C4-2B (cell line): ENCODE measurements around the gene SPRN.
"Not testable (repeated sequence)": the region's sequence is repeated elsewhere in the genome, so short reads cannot be mapped to it uniquely, and the experiment has no call there.

Experiments
- H3K27ac ChIP-seq: fragments of 450-650 bp; 2 replicates; pipeline ENCODE4 v1.5.1; 2017
- ZFX ChIP-seq: fragments of 450-650 bp; IDR thresholded peaks from 2 replicates; pipeline ENCODE4 v1.6.1; 2017
- TF ChIP-seq, protein P1 (sequence below): fragments of 450-650 bp; conservative IDR thresholded peaks from 2 replicates; pipeline ENCODE4 v1.5.1; 2017; ENCODE audit warnings: mild to moderate bottlenecking

SPRN gene

DNA sequence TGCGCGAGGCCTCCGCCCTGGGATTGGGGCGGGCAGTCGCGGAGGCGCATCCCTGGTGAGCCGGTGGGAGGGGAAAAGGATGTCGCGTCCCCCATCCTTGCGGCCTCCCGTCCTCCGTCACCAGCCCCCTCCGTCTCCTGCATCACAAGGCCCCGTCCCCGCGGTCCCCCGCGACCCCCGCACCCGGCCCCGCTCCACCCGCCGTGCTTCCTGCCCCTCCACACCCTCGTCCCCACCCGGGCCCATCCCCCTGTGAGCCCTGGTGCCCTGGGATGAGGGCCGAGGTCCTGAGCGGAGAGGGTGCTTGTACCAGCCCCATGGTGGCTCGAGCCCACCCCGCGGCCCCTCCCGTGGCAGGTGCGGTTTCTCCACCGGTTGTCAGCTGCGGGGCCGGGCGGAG is at the start of gene SPRN:
TSS of gene SPRN (minus strand) at position 25 of the 400 bp plus-strand sequence. CDS start 944 bp downstream, outside the sequence.
- H3K27ac ChIP-seq: not testable (repeated sequence)

GRCh38 chr10:133474027-133474426 is 49.6 kb upstream of the SPRN start:
- H3K27ac ChIP-seq: no peak overlapping the region
- TF ChIP-seq, protein P1, sequence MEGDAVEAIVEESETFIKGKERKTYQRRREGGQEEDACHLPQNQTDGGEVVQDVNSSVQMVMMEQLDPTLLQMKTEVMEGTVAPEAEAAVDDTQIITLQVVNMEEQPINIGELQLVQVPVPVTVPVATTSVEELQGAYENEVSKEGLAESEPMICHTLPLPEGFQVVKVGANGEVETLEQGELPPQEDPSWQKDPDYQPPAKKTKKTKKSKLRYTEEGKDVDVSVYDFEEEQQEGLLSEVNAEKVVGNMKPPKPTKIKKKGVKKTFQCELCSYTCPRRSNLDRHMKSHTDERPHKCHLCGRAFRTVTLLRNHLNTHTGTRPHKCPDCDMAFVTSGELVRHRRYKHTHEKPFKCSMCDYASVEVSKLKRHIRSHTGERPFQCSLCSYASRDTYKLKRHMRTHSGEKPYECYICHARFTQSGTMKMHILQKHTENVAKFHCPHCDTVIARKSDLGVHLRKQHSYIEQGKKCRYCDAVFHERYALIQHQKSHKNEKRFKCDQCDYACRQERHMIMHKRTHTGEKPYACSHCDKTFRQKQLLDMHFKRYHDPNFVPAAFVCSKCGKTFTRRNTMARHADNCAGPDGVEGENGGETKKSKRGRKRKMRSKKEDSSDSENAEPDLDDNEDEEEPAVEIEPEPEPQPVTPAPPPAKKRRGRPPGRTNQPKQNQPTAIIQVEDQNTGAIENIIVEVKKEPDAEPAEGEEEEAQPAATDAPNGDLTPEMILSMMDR: no peak
- no peak for TF ChIP-seq ZFX

- H3K27ac ChIP-seq: no peak overlapping the region
- no peak for TF ChIP-seq ZFX
- TF ChIP-seq, protein P1: no peak
Measured at GRCh38 chr10:133473270-133473669, 48.8 kb upstream of the SPRN start.

GRCh38 chr10:133471300-133472109 is 47.1 kb upstream of the SPRN start:
- TF ChIP-seq ZFX: no peak
- TF ChIP-seq, protein P1: no peak
- no peak overlapping the region for H3K27ac ChIP-seq

DNA sequence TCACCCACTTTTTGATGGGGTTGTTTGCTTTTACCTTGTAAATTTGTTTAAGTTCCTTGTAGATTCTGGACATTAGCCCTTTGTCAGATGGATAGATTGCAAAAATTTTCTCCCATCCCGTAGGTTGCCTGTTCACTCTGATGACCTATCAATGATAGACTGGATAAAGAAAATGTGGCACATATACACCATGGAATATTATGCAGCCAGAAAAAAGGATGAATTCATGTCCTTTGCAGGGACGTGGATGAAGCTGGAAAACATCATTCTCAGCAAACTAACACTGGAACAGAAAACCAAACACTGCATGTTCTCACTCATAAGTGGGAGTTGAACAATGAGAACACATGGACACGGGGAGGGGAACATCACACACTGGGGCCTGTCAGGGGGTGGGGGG is 44.8 kb upstream of the SPRN start:
- H3K27ac ChIP-seq: not testable (repeated sequence)

DNA sequence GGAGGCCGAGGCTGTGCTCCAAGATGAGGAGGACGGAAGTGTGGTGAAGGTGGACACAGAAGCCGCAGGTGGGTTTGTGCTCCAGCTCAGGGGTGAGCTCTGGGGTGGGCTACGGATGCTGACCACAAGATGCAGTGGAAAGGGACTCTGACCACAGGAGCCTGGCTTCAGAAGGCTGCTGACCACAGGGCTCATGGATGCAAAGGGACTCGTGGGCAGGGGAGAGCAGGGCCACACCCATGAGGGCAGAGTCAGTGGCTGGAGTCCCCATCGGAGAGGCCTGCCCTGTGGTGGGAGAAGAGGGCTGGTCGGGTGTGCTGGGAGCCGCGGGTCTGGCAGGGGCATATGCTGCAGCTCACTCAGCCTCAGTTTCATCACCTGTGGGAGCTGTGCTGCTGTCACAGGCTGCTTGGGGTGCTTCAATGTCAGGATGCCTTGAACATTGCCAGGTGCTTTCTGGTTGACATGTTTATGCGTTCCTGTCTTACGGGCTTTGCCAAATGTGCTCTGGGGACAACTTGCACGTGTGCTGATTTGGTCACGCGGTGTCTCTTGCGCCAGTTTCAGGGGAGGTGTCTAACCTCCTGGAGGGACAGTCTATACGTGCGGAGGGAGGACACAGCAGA is 43.0 kb upstream of the SPRN start:
- TF ChIP-seq ZFX: no peak
- TF ChIP-seq, protein P1: no peak
- H3K27ac ChIP-seq: no peak overlapping the region

DNA sequence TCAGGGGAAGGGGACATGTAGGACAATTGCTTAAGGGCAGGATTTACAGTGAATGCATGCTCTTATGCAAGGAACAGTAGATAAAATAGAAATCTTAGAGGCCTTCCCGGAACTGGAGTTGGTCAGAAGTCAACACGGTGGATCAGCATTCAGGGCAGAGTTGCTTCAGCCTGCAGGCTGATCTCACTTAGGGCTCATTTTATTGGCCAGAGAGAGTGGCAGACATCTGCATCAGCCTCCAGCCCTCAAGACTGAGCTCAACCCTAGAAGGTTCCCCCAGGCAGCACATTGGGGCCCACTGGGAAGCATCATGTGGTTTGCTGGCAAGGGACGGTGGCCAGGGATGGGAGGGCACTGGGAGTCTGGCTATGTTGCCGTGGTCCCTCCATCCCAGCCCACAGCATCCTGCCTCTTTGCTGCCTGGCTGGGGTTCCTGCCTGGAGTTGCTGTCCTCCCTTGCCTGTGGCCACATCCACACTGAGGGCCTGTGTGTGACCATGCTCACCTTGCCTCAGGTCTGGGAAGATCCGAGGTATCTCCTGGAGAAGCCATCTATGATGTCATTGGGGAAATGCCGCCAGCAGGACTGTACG is 42.4 kb upstream of the SPRN start:
- H3K27ac ChIP-seq: no peak overlapping the region
- TF ChIP-seq, protein P1: no peak
- TF ChIP-seq ZFX: no peak

GRCh38 chr10:133465950-133466474 is 41.6 kb upstream of the SPRN start:
- TF ChIP-seq ZFX: no peak
- TF ChIP-seq, protein P1: no peak
- H3K27ac ChIP-seq: no peak overlapping the region
